HL-60 (cell line): ENCODE data around the gene FAS.

ENCODE experiments used
- GABPA ChIP-seq: IDR thresholded peaks from 2 replicates; pipeline ENCODE4 v1.6.1; 2012; ENCODE audit warnings: low read depth
- POLR2AphosphoS5 ChIP-seq: IDR thresholded peaks from 2 replicates; pipeline ENCODE4 v1.6.1; 2012; ENCODE audit warnings: low read depth
- TF ChIP-seq, protein P1 (sequence below): IDR thresholded peaks from one replicate; pipeline ENCODE4 v1.5.1; 2011; ENCODE audit warnings: low read length, control low read depth, inconsistent platforms; ENCODE audit not compliant: insufficient read depth

GRCh38 chr10:88994019-88994418 is 3.4 kb downstream of the FAS start:
- TF ChIP-seq, protein P1, sequence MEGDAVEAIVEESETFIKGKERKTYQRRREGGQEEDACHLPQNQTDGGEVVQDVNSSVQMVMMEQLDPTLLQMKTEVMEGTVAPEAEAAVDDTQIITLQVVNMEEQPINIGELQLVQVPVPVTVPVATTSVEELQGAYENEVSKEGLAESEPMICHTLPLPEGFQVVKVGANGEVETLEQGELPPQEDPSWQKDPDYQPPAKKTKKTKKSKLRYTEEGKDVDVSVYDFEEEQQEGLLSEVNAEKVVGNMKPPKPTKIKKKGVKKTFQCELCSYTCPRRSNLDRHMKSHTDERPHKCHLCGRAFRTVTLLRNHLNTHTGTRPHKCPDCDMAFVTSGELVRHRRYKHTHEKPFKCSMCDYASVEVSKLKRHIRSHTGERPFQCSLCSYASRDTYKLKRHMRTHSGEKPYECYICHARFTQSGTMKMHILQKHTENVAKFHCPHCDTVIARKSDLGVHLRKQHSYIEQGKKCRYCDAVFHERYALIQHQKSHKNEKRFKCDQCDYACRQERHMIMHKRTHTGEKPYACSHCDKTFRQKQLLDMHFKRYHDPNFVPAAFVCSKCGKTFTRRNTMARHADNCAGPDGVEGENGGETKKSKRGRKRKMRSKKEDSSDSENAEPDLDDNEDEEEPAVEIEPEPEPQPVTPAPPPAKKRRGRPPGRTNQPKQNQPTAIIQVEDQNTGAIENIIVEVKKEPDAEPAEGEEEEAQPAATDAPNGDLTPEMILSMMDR: no peak
- TF ChIP-seq GABPA (no peak), POLR2AphosphoS5 (no peak)
